Measurements from ENCODE around the gene TBC1D13. TPM values are rescaled to one million over a fixed set of nuclear protein-coding genes. Genes with fewer than 3 reads are reported as not detected.

Gene TBC1D13
- total and polyA plus RNA-seq, 10 of the 15 experiments (the other 5 are each of a cell fraction or from before 2014, with no cell fraction given), result 3.0 to 23.1 (median 16.5) TPM

GRCh38 chr9:128823362-128823902, 36.4 kb downstream of the TBC1D13 start (continued):
- TF ChIP-seq IRF5 (IDR thresholded peaks at IDR 0.05; ENCODE audit: borderline replicate concordance) (no peak), BCL11A (IDR thresholded peaks at IDR 0.05; ENCODE audit: low read depth, low read length) (no peak), STAT1 (conservative IDR thresholded peaks at IDR 0.05) (no peak), NFXL1 (IDR thresholded peaks at IDR 0.05; ENCODE audit: borderline replicate concordance) (no peak), USF2 (IDR thresholded peaks at IDR 0.05; ENCODE audit: borderline replicate concordance, low read depth, low read length) (no peak)

GRCh38 chr9:128823903-128824406, 36.9 kb downstream of the TBC1D13 start:
- FAIRE-seq, result no peak
- intact Hi-C loops (cut with micrococcal nuclease; ENCODE audit: unreplicated experiment), result no loop called here
- H3K4me1 ChIP-seq (ENCODE audit: control insufficient read depth, insufficient read depth, low read length), result peaks cover 10% of the 10 kb centered on the region; the same call in 1 of the 2 replicates
- ChIA-PET RAD21 (ENCODE audit: unreplicated experiment) (no interaction called here), POLR2A (no interaction called here), CTCF (no interaction called here), SMC1A (ENCODE audit: uncharacterized antibody, unreplicated experiment) (no interaction called here)
- H3K9ac ChIP-seq (ENCODE audit: control insufficient read depth, insufficient read depth, low read length), result no peak overlapping the region
- H3K4me3 ChIP-seq, result no peak overlapping the region
- WGBS (ENCODE audit: insufficient coverage, insufficient replicate concordance, low lambda C conversion rate, missing lambda C conversion rate), result over 99% methylated on average over 11 of the region's 12 CpGs
- H3K79me2 ChIP-seq (ENCODE audit: control insufficient read depth, insufficient read depth, low read length), result peaks cover 12% of the 10 kb centered on the region
- no peaks in the 10 kb centered on the region for H3K27me3 ChIP-seq (replicated peaks in 1 of 2; ENCODE audit: control insufficient read depth in 2 of 2, insufficient read depth in 2 of 2, low read length in 1 of 2)
- H3K27ac ChIP-seq (ENCODE audit: control insufficient read depth, insufficient read depth), result no peak overlapping the region
- H3K4me2 ChIP-seq (ENCODE audit: control insufficient read depth, insufficient read depth), result no peak overlapping the region
- TF ChIP-seq RAD51 (IDR thresholded peaks at IDR 0.05) (no peak), MYB (IDR thresholded peaks at IDR 0.05; ENCODE audit: borderline replicate concordance, low read depth, low read length) (no peak), SUPT20H (IDR thresholded peaks at IDR 0.05; ENCODE audit: borderline replicate concordance, control insufficient read depth, low read depth, low read length) (no peak), PAX8 (IDR thresholded peaks at IDR 0.05) (no peak), ATF7 (IDR thresholded peaks at IDR 0.05; ENCODE audit: low read depth) (no peak), LARP7 (IDR thresholded peaks at IDR 0.05) (no peak), FOXK2 (IDR thresholded peaks at IDR 0.05) (no peak)
- TF ChIP-seq, protein P1, sequence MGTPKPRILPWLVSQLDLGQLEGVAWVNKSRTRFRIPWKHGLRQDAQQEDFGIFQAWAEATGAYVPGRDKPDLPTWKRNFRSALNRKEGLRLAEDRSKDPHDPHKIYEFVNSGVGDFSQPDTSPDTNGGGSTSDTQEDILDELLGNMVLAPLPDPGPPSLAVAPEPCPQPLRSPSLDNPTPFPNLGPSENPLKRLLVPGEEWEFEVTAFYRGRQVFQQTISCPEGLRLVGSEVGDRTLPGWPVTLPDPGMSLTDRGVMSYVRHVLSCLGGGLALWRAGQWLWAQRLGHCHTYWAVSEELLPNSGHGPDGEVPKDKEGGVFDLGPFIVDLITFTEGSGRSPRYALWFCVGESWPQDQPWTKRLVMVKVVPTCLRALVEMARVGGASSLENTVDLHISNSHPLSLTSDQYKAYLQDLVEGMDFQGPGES (IDR thresholded peaks at IDR 0.05), result no peak
- BruUV-seq (replicated peaks), result no TSS peak
- in situ Hi-C loops (cut with MboI), result no loop called here
- no peak overlapping the region for H2AFZ ChIP-seq (ENCODE audit: control insufficient read depth, low read depth, low read length)
- no peaks in the 10 kb centered on the region for H3K9me3 ChIP-seq (replicated peaks; ENCODE audit: control insufficient read depth, insufficient read depth, low read length)
- ATAC-seq, result no peak
- DNase-seq (ENCODE audit: low read depth, low spot score), result no peak
- H4K20me1 ChIP-seq (ENCODE audit: control insufficient read depth, insufficient read depth), result no peaks in the 10 kb centered on the region
- peaks cover 22 to 28% of the 10 kb centered on the region in 2 experiments for H3K36me3 ChIP-seq (ENCODE audit: control insufficient read depth in 2 of 2, insufficient read depth in 2 of 2, low read length in 1 of 2)
